Endometrial microvascular endothelial cells (primary cell): ENCODE data around the gene PDE4D. TPM values are rescaled to one million over a fixed set of nuclear protein-coding genes. Genes with fewer than 3 reads are reported as not detected.
"Not testable (repeated sequence)": the region's sequence is repeated elsewhere in the genome, so short reads cannot be mapped to it uniquely, and the experiment has no call there.

Experiments used
- in situ Hi-C: cut with HindIII; loops from 2 replicates; pipeline ENCODE4 v1.10.0; 2017; ENCODE audit warnings: low sequenced_read_pairs, low pct_unique_long_range_greater_than_20kb; ENCODE audit errors: inconsistent ontology term
- total RNA-seq: library from RNA; depleted of rRNA; stranded (reverse); fragments of >200 nt; gene quantifications from one replicate; pipeline ENCODE4 v1.2.3, GENCODE V29; 2015; ENCODE audit errors: inconsistent ontology term

PDE4D gene
- total RNA-seq, 1 donor from 2014 or later: 7.9 TPM

DNA sequence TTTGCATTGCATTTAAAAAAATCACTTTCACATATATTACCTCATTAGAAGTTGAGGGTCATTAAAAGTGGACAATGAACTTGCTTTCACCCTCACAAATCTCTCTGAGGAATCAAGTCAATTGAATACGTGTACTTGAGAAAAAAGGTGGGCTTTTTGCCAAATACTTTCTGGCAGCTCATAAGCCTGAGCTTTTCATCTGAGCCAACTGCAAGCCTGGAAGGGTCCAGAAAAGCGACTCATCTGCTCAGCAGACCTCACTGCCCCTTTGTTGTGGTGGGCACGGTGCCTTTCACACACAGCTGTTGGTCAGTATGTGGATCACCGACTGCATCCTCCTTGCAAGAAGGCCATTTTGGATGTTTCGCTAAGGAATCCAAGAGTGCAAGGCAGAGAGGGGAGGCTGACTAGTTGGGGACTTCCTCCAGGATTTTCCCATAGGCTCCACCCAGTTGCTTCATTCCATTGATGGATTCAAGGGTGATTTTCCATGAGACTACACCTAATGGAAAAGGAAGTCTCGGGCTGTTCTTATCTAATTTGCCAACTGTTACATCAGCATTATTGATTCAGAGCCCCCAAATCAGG lies 564.7 kb downstream of the PDE4D start:
- in situ Hi-C loops: no loop called here

DNA sequence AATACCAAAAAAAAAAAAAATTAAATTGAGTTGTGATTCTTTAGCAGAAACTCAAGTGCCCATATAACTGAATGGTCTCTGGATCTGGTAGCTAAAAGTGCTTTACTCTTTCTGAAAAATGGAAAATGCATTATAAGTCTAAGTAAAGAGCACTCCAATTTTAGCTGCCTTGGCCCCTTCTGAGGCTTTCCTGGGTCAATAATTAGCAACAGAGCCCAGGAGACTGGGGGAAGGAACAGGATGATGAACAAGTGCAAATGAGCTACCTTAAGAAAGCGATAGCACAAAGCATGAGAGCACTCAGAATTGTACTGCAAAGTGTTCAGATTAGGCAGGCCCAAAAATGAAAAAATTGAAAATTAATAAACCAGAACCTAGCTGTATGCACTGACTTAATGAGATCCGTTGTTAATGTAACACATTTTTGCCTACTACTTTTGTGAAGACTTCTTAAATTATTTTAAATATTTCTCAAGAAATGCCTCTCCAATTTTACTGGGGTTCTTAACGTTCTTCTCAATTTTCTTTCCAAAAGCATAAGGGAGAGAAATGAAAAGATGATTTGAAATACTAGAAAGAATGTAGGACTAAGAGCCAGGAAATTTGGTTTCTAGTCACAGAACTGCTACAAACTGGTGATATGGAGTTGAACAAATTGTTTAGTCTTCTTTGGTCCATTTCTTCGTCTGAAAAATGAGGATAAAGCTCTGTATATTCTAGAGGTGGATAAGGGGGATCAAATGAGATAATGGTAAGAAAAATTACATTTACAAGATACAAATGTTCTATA lies 566.1 kb downstream of the PDE4D start:
- in situ Hi-C loops: no loop called here

DNA sequence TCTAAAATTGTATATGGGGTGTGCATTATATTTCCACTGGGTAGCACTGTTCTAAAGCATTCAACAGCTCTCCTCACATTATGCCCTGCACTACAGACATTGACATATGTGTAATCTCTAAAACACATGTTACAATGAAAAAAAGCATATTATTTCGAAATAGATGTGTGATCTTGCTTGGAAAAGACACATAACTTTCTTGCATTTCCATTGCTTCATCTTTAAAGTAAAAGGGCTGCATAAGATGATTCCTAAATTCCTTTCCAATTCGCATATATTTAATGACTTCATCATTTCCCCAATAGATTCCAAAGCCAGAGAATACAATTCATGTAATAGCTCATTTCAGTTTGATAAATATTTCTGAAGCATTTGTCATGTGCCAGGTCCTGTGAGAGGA lies 566.9 kb downstream of the PDE4D start:
- in situ Hi-C loops: no loop called here

DNA sequence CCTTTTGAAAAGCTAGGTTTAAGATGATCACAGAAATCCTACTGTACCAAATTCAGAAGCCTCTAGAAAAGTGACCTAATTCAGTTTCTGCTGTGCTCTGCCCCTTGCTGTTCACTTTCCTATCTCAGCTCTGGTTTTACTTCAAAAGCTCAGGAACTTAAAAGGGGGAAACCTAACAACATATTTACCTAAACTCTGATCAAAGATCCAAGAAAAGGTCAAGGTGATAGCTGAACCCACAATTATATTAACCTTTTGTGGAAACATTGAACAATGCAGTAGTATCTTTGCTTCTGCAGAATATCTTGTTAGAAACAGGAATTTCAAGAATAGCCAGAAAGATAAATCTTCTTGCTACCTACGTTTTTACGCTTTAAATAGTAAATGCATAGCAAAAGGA lies 568.5 kb downstream of the PDE4D start:
- in situ Hi-C loops: no loop called here

DNA sequence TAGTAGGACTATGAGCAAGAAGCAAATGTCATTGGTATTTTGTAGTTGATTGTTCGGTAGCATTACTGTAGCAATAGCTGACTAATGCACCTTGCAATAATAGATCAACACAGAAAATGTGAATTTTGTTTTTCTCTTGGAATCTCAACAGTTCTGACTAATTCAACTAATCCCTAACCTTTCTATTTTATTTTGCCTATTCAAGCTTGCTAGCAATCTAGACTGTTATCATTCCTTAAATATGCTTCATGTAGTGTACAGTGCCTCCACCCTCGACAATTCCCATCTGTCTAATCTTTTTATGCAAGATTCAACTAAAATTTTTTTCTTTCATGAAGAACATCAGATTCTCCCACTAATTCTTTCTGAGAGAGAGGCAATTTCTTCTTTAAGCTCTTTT lies 570.6 kb downstream of the PDE4D start:
- in situ Hi-C loops: no loop called here

DNA sequence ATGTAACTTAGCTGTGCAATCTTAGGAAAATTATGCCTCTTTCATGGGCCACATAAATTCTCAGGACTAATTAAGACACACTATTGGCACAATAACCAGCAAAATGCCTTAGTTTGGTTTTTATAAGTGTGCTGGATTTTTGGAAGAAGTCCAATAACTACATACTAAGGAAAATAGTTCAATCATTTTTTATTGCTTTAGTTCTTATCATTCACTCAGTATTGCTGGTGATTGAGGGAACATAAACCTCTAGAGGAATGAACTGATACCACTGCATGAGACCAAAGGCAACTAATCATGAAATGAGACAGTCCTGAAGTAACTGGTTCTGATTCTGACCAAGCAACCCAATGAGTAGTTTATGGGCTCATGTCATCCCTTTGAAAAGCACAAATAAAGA lies 571.5 kb downstream of the PDE4D start:
- in situ Hi-C loops: no loop called here

DNA sequence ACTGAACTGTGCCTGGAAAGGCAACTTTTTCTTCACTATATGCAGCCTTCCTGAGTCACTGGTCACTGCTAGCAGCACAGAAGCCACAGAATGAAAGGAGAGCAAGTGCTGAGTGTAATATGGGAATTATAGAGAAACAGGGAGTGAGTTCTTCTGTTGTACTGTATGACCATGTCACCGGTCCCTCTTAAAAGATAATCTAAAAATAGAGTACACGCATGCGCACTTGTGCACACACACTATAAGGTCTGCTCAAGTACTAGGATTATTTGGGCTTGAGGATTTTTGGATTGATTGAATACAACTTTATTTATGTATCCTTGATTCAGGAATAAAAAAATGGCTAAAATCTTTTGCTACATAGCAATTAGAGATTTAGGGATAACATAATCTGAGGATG lies 571.9 kb downstream of the PDE4D start:
- in situ Hi-C loops: no loop called here

DNA sequence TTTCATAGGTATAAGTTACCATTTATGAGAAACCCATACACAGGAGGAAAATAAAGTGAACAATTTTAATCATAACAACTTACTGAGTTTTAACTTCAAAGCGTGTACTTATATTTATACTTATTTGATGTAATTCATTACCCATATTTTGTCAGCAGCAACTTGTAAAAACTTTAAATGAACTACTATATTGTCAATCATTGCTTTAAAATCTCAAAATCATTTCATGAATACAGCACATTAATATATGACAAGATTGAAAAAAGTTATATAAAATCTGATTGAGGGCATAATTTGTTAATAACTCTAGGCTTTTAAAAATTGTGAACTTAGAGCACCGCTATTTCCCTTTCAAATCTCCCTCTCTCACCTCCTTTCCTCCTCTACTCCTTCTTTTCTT lies 573.1 kb downstream of the PDE4D start:
- in situ Hi-C loops: no loop called here

DNA sequence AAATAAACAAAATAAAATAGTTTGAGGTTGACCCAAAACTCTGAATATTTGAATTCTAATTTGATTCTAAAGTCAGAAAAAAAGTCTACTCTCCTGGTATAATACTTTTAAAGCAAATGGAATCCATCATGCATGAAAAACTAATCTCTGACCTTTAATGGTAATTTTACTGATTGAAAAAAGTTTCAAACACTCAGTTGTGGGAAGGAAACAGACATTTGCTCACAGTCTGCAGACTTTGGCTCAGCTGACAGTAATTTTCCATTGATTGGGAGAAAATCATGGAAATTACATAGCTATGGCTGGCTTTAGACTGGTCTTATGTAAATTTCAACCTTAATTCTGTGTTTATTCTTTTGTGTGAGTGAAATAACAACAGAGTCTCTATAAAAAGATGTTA lies 574.3 kb downstream of the PDE4D start:
- in situ Hi-C loops: no loop called here

DNA sequence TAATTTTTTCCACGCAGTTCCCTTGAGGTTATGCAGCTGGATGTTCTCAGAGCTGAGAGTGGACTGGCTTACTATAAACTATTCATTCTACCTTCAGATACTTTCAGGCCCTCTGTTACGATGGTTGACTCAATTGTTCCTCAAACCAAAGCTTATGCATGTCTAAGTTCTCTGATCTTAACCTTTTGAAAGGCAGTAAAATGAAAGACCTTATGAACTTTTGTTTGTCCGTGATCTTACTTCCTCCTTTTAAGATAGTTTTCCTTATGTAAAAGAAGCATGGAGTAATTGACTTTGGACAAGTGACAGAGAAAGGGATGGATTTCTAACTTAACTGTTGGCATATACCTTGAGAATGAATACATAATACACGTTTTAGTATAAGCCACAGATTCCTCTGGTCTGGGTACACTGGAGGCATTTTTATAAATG lies 575.7 kb downstream of the PDE4D start:
- in situ Hi-C loops: no loop called here

DNA sequence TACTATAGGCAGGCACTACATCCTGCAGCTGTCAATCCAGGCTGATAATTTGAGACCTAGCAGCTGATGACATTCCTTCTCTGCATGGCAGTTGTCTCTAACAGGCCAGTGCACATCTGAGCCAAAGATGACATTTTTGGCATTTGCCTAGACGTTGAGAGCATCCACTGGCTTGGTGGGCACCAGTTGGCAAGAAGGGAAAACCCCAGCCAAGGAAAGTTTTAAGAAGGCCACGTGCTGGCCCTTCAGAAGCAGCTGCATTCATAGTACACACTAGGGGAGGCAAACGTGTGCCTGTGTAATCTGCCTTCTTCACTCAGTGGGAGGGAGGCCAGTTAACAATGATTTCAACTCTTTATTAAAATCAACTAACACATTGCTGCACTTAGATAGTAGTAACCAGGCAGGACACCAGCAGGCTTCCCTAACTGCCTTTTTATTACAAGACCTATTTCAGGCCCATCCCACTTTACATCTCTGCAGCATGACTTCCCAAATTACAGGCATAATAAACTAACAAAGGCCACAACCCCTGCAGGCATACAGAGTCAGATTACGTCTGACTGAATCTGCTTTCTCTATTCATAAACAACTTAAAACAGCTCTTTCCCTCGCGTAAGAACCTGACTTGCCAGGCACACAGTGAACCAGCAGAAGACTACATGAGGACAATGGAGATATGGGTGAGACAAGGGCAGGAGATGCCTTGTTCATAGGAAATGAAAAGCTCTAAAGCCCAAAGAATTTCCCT lies 576.3 kb downstream of the PDE4D start:
- in situ Hi-C loops: no loop called here

DNA sequence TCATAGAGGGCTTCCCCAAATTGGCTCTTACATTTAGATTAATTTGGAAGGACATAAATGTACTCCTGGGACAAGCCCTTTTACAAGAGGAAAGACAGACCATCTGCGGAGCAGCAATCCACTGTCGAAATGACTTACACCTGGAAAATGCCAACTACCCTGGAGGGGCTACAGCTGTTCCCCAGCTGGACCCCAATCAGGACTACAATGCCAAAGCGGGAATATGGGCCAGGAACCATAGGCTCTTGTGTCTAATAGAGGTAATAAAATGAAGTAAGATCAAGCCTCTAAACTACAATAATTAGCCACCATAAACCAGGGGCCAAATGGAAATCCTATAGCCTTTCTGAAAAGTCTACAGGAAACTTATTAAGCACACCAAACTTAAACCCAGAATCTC lies 581.3 kb downstream of the PDE4D start:
- in situ Hi-C loops: no loop called here

DNA sequence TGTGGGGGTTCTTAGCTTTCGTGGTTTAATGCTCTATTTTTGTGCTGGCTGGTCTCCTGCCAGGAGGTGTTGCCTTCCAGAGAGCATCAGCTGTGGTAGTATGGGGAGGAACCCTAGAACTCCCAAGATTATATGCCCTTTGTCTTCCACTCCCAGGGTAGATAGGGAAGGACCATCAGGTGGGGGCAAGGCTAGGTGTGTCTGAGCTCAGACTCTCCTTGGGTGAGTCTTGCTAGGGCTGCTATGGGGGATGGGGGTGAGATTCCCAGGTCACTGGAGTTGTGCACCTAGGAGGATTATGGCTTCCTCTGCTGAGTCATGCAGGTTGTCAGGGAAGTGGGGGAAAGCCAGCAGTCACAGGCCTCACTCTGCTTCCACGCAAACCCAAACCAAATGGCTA lies 584.8 kb downstream of the PDE4D start:
- in situ Hi-C loops: not testable (repeated sequence)

DNA sequence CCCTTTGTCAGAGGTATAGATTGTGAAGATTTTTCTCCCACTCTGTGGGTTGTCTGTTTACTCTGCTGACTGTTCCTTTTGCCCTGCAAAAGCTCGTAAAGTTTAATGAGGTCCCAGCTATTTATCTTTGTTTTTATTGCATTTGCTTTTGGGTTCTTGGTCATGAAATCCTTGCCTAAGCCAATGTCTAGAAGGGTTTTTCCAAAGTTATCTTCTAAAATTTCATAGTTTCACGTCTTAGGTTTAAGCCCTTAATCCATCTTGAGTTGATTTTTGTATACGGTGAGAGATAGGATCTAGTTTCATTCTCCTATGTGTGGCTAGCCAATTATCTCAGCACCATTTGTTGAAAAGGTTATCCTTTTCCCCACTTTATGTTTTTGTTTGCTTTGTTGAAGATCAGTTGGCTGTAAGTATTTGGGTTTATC lies 590.2 kb downstream of the PDE4D start:
- in situ Hi-C loops: not testable (repeated sequence)

DNA sequence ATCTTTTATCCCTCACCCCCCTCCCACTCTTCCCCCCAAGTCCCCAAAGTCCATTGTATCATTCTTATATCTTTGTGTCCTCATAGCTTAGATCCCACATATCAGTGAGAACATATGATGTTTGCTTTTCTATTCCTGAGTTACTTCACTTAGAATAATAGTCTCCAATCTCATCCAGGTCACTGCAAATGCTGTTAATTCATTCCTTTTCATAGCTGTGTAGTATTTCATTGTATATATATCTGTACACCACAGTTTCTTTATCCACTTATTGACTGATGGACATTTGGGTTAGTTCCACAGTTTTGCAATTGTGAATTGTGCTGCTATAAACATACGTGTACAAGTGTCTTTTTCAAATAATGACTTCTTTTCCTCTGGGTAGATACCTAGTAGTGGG lies 591.0 kb downstream of the PDE4D start:
- in situ Hi-C loops: not testable (repeated sequence)

DNA sequence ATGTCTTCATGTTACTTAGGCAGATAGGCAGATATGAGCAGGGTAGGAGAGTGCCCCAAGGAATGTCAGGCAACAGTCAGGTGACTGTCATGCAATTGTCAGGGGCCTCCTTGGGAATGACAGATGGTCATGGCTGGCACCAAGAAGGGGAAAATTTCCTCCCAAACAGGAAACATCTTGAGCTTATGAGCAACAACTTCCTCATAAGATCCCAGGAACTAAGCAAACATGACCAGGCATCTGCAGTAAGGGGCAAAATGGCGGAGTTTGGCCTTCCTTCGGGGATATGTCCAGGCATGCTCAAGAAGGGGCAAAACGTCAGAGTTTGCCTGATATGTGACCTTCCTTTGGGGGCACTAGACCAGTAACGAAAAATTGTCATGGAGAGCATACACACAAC lies 591.8 kb downstream of the PDE4D start:
- in situ Hi-C loops: no loop called here

DNA sequence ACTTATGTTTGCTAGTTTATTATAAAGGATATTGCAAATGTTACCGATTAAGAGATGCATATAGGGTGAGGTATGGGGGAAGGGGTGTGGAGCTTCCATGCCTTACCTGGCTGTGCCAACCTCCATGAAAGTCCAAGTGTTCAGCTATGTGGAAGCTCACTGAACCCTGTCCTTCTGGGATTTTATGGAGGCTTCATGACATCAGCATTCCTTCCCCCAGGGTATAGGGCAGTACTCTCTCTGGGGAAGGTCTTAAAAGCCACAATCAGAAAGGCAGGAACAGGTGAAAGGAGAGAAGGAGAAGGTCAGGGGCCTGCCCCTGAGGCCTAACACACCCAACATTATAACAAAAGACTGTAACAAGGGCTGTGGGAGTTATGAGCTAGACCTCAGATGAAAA lies 592.6 kb downstream of the PDE4D start:
- in situ Hi-C loops: no loop called here

DNA sequence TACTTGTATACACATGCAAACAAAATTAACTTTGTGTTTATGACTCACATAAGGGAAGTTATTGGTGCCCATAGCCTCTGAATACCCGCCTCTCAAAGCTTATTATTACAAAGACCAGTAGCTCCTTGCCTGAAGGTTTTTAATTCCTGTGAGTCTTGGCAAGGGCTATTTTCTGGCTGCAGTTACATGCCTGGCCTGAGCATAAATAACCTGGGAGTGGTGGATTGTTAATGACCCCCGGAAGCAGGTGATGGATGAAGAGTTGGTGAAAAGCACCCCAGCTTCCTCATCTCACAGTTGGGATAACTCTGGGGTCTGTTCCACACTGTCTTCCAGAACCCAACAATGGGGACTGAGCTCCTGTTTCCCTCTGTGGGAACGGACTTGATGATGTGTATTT lies 594.5 kb downstream of the PDE4D start:
- in situ Hi-C loops: no loop called here

DNA sequence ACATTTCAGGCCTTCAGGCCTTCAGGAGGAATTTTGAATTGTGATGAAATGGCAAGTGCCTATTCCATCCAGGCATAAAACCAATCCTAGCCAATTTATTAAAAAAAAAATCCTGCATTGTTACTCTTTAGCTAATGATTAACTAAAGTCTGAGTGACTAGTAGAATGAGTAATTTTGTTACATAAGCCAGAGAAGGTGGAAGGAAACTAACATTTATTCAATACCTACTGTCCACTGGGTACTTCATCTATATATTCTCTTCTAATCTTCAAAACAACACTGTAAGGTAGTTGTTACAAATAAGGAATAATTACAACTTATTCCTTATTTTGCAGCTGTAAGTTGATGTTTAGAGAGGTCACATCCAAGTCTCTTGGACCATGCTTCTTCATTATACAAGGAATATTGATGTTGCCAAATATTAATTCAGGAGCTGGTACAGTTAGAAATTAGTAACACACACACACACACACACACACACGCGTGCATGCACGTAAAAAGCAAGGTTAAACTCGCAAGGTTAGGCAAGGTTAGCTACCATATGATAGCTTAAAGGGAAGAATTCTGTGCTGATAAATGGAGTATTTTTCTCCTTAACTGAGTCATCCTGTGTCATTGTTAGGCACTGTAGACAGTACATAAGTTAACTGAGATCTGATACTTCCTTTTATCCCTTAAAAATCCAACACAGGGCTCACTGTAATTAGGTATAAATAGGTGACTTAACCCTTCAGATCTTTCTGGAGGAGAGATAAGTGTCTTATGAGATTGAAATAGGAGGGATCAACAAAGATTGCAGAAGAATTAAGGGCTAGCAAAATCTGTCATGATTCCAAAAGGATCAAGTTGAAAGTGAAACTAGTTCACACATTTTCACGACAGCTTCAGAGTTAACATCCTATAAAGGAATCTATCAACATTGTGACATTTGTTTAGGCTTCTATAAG lies 596.9 kb downstream of the PDE4D start:
- in situ Hi-C loops: no loop called here
